ENCODE data around the gene SEMA4A. TPM values are rescaled to one million over a fixed set of nuclear protein-coding genes. Genes with fewer than 3 reads are reported as not detected.

The SEMA4A gene
- total RNA-seq, 1 donor from 2014 or later: 1.6 TPM

GRCh38 chr1:156135930-156136871 is 17.2 kb upstream of the SEMA4A start:
- DNase-seq (ENCODE audit: low spot score): no peak
- no peak overlapping the region for H3K4me3 Mint-ChIP-seq (ENCODE audit: unreplicated experiment)
- no peak for TF ChIP-seq CTCF (IDR thresholded peaks at IDR 0.05)
- H3K36me3 Mint-ChIP-seq (ENCODE audit: low read depth): peaks cover 50% of the 10 kb centered on the region
- no peaks in the 10 kb centered on the region for H3K9me3 Mint-ChIP-seq (ENCODE audit: low read depth)
- peaks cover 28% of the 10 kb centered on the region for H3K4me1 Mint-ChIP-seq (ENCODE audit: low read depth)
- no peaks in the 10 kb centered on the region for H3K27me3 Mint-ChIP-seq (ENCODE audit: low read depth)
- H3K27ac Mint-ChIP-seq (ENCODE audit: unreplicated experiment): peak overlapping the region; percentile 51

GRCh38 chr1:156136970-156137483 is 16.4 kb upstream of the SEMA4A start:
- Mint-ChIP-seq H3K27me3 (ENCODE audit: low read depth) (no peaks in the 10 kb centered on the region), H3K36me3 (ENCODE audit: low read depth) (peaks cover 46% of the 10 kb centered on the region)

GRCh38 chr1:156138458-156138867 is 14.9 kb upstream of the SEMA4A start:
- TF ChIP-seq CTCF (IDR thresholded peaks at IDR 0.05): no peak
- peak; percentile 93 for DNase-seq (ENCODE audit: low spot score)
- H3K9me3 Mint-ChIP-seq (ENCODE audit: low read depth): no peaks in the 10 kb centered on the region
- H3K4me1 Mint-ChIP-seq (ENCODE audit: low read depth): peaks cover 36% of the 10 kb centered on the region
- no peak overlapping the region for H3K4me3 Mint-ChIP-seq (ENCODE audit: unreplicated experiment)
- no peak overlapping the region for H3K27ac Mint-ChIP-seq (ENCODE audit: unreplicated experiment)
- no peaks in the 10 kb centered on the region for H3K27me3 Mint-ChIP-seq (ENCODE audit: low read depth)
- peaks cover 46% of the 10 kb centered on the region for H3K36me3 Mint-ChIP-seq (ENCODE audit: low read depth)

More at GRCh38 chr1:156136970-156137483, 16.4 kb upstream of the SEMA4A start:
- H3K27ac Mint-ChIP-seq (ENCODE audit: unreplicated experiment): no peak overlapping the region
- no peak for DNase-seq (ENCODE audit: low spot score)
- no peak overlapping the region for H3K4me3 Mint-ChIP-seq (ENCODE audit: unreplicated experiment)
- peak; percentile 39 for TF ChIP-seq CTCF (IDR thresholded peaks at IDR 0.05)
- no peaks in the 10 kb centered on the region for H3K9me3 Mint-ChIP-seq (ENCODE audit: low read depth)
- H3K4me1 Mint-ChIP-seq (ENCODE audit: low read depth): peaks cover 33% of the 10 kb centered on the region

GRCh38 chr1:156140879-156141707 is 12.3 kb upstream of the SEMA4A start:
- peaks cover 1% of the 10 kb centered on the region for H3K27me3 Mint-ChIP-seq (ENCODE audit: low read depth)
- H3K4me1 Mint-ChIP-seq (ENCODE audit: low read depth): peaks cover 53% of the 10 kb centered on the region
- TF ChIP-seq CTCF (IDR thresholded peaks at IDR 0.05): peak; percentile 76
- H3K9me3 Mint-ChIP-seq (ENCODE audit: low read depth): no peaks in the 10 kb centered on the region
- H3K27ac Mint-ChIP-seq (ENCODE audit: unreplicated experiment): peak overlapping the region; percentile 84
- peak overlapping the region; percentile 4 for H3K4me3 Mint-ChIP-seq (ENCODE audit: unreplicated experiment)
- no peak for DNase-seq (ENCODE audit: low spot score)
- peaks cover 32% of the 10 kb centered on the region for H3K36me3 Mint-ChIP-seq (ENCODE audit: low read depth)

Data from chondrocyte (in vitro differentiated cells).